ENCODE measurements around the gene SLC44A3.

GRCh38 chr1:94817712-94818111 is 2.4 kb upstream of the SLC44A3 start:
- TF ChIP-seq, protein P1, sequence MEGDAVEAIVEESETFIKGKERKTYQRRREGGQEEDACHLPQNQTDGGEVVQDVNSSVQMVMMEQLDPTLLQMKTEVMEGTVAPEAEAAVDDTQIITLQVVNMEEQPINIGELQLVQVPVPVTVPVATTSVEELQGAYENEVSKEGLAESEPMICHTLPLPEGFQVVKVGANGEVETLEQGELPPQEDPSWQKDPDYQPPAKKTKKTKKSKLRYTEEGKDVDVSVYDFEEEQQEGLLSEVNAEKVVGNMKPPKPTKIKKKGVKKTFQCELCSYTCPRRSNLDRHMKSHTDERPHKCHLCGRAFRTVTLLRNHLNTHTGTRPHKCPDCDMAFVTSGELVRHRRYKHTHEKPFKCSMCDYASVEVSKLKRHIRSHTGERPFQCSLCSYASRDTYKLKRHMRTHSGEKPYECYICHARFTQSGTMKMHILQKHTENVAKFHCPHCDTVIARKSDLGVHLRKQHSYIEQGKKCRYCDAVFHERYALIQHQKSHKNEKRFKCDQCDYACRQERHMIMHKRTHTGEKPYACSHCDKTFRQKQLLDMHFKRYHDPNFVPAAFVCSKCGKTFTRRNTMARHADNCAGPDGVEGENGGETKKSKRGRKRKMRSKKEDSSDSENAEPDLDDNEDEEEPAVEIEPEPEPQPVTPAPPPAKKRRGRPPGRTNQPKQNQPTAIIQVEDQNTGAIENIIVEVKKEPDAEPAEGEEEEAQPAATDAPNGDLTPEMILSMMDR (IDR thresholded peaks at IDR 0.05) = no peak
- TF ChIP-seq POLR2AphosphoS5 (IDR thresholded peaks at IDR 0.05) (no peak), POLR2A (IDR thresholded peaks at IDR 0.05) (no peak)
